ENCODE data around the gene TMEM63B. TPM values are rescaled to one million over a fixed set of nuclear protein-coding genes. Genes with fewer than 3 reads are reported as not detected.

Gene TMEM63B
- total RNA-seq, 5 donors from 2014 or later (not counting 1 experiment from before 2014, with no cell fraction given): 16.6 to 21.1 (median 19.3) TPM

DNA sequence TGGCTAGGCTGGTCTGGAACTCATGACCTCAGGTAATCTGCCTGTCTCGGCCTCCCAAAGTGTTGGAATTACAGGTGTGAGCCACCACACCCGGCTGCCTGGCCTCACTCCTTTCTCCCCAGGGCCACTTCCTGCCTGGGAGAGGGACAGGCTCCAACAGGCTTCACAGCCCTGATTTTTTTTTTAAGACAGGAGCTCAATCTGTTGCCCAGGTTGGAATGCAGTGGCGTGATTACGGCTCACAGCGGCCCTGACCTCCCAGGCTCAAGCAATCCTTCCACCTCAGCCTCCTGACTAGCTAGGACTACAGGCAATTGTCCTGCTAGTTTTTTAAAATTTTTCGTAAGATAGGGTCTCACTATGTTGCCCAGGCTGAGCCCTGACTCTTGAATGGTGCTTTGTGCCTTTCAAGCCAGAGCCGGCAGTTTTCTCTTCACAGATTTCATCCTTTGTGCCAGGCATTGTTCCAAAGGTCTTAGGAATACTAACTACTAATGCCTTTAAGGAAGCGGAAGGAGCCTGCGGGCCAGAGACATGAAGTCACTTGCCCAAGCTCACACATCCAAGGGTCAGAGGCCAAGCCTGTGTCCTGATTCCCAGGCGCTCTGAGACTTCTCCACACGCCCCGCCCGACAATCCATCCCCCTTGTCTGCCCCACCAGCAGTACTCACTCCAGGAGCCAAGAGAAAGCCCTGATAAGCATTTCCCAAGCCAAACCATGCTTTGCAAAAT lies 50.5 kb downstream of the TMEM63B start:
- ATAC-seq (replicated peaks in 1 of 4) (no peak), DNase-seq (no peak)
- POLR2A ChIA-PET: no interaction called here
- CTCF ChIA-PET: interaction anchor here (0.5 to 0.7 kb wide), 2 partner anchors 17 to 142 kb away, joined by 3 read pairs; no protein-coding TSS in a partner anchor
- peaks cover 6 to 16% (median 7%) of the 10 kb centered on the region in 3 donors for H3K4me1 Mint-ChIP-seq
- H3K36me3 Mint-ChIP-seq: no peaks in the 10 kb centered on the region
- H3K27ac Mint-ChIP-seq: no peak overlapping the region
- Histone ChIP-seq H3K9me3 (no peaks in the 10 kb centered on the region), H3K27me3 (replicated peaks in 1 of 2; ENCODE audit: control insufficient read depth in 2 of 2, extremely low read depth in 1 of 2, insufficient read depth in 2 of 2, low read length in 1 of 2) (peaks cover 0 to 18% of the 10 kb centered on the region in 2 experiments), H3K4me3 (ENCODE audit: control insufficient read depth in 1 of 2, extremely low read depth in 1 of 2, low read length in 1 of 2) (no peak overlapping the region), H3K4me1 (ENCODE audit: control insufficient read depth in 1 of 2, extremely low read depth in 1 of 2, insufficient read depth in 2 of 2, low read length in 2 of 2) (peaks cover 0 to 13% of the 10 kb centered on the region in 2 experiments), H3K36me3 (ENCODE audit: control insufficient read depth in 2 of 2, extremely low read depth in 1 of 2, insufficient read depth in 1 of 2, low read length in 1 of 2) (no peaks in the 10 kb centered on the region), H3K27ac (ENCODE audit: low read length) (no peak overlapping the region)
- peaks cover 0 to 3% of the 10 kb centered on the region in 2 donors for H3K27me3 Mint-ChIP-seq
- H3K4me3 Mint-ChIP-seq: peak overlapping the region in 1 of 3 donors; percentile 46
- H3K9me3 Mint-ChIP-seq: no peaks in the 10 kb centered on the region
- WGBS (ENCODE audit: insufficient coverage): 99% methylated on average over 10 of the region's 13 CpGs

DNA sequence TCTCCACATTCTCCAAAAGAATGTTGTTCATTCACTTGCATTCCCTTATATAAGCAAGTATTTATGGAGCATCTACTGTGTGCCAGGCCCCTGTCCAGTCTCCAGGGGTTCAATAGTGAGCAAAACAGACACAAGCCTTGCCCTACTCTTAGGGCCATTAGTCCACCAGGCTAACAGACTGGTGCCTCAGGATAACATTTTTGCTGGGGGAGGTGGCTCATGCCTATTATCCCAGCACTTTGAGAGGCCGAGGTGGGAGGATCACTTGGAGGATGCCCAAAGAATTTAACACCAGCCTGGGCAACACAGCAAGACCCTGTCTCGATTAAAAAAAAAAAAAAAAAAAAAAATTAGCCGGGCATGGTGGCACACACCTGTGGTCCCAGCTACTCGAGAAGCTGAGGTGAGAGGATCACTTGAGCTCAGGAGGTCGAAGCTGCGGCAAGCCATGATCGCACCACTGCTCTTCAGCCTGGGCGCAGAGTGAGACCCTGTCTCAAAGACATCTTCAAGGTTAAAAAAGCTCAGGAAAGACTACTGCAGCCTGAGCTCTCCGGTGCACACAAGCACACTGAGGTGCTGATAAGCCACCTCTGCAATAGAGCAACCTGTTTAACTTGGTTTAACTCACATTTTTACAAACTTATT lies 51.2 kb downstream of the TMEM63B start:
- Histone ChIP-seq H3K27me3 (replicated peaks in 1 of 2; ENCODE audit: control insufficient read depth in 2 of 2, extremely low read depth in 1 of 2, insufficient read depth in 2 of 2, low read length in 1 of 2) (peaks cover 0 to 16% of the 10 kb centered on the region in 2 experiments), H3K36me3 (ENCODE audit: control insufficient read depth in 2 of 2, extremely low read depth in 1 of 2, insufficient read depth in 1 of 2, low read length in 1 of 2) (no peaks in the 10 kb centered on the region), H3K9me3 (no peaks in the 10 kb centered on the region), H3K27ac (ENCODE audit: low read length) (no peak overlapping the region), H3K4me3 (ENCODE audit: control insufficient read depth in 1 of 2, extremely low read depth in 1 of 2, low read length in 1 of 2) (no peak overlapping the region), H3K4me1 (ENCODE audit: control insufficient read depth in 1 of 2, extremely low read depth in 1 of 2, insufficient read depth in 2 of 2, low read length in 2 of 2) (peaks cover 0 to 12% of the 10 kb centered on the region in 2 experiments)
- Mint-ChIP-seq H3K4me3 (no peak overlapping the region), H3K4me1 (peaks cover 6 to 16% (median 7%) of the 10 kb centered on the region in 3 donors), H3K9me3 (no peaks in the 10 kb centered on the region), H3K36me3 (no peaks in the 10 kb centered on the region), H3K27ac (no peak overlapping the region), H3K27me3 (peaks cover 0 to 3% of the 10 kb centered on the region in 2 donors)
- ATAC-seq (replicated peaks in 1 of 4): no peak
- 83% methylated on average over 7 of the region's 9 CpGs for WGBS (ENCODE audit: insufficient coverage)
- DNase-seq: no peak
- CTCF ChIA-PET: interaction anchor here in 1 of 2 donors (0.7 kb wide), 1 partner anchor 159 kb away, joined by 7 read pairs; no protein-coding TSS in a partner anchor
- POLR2A ChIA-PET: interaction anchor here in 1 of 2 donors (0.7 kb wide), 1 partner anchor 662 kb away, joined by 3 read pairs; no protein-coding TSS in a partner anchor

DNA sequence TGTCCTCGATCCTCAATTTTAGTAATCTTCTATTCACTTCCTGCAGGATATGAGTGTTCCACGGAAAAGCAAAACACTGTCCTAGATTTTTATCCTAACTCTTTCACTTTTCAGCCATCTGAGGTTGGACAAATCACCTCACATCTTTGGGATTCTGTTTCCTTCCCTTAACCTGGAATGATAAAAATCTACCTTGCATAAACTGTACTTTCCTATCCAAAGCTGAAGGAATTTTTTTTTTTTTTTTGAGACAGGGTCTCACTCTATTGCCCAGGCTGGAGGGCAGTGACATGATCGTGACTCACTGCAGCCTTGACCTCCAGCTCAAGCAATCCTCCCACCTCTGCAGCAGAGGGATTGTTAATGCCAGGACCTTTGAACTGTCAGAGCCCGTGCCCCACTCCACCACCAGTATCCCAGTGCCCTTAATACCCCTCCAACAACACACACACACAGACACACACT lies 51.8 kb downstream of the TMEM63B start:
- CTCF ChIA-PET: interaction anchor here in 1 of 2 donors (0.7 kb wide), 1 partner anchor 159 kb away, joined by 7 read pairs; no protein-coding TSS in a partner anchor
- H3K36me3 Mint-ChIP-seq: no peaks in the 10 kb centered on the region
- no peak overlapping the region for H3K4me3 Mint-ChIP-seq
- Histone ChIP-seq H3K27me3 (replicated peaks in 1 of 2; ENCODE audit: control insufficient read depth in 2 of 2, extremely low read depth in 1 of 2, insufficient read depth in 2 of 2, low read length in 1 of 2) (peaks cover 0 to 22% of the 10 kb centered on the region in 2 experiments), H3K9me3 (no peaks in the 10 kb centered on the region), H3K4me1 (ENCODE audit: control insufficient read depth in 1 of 2, extremely low read depth in 1 of 2, insufficient read depth in 2 of 2, low read length in 2 of 2) (peaks cover 0 to 12% of the 10 kb centered on the region in 2 experiments), H3K36me3 (ENCODE audit: control insufficient read depth in 2 of 2, extremely low read depth in 1 of 2, insufficient read depth in 1 of 2, low read length in 1 of 2) (no peaks in the 10 kb centered on the region), H3K4me3 (ENCODE audit: control insufficient read depth in 1 of 2, extremely low read depth in 1 of 2, low read length in 1 of 2) (no peak overlapping the region), H3K27ac (ENCODE audit: low read length) (no peak overlapping the region)
- H3K9me3 Mint-ChIP-seq: no peaks in the 10 kb centered on the region
- H3K27me3 Mint-ChIP-seq: no peaks in the 10 kb centered on the region
- H3K4me1 Mint-ChIP-seq: peaks cover 6 to 16% (median 7%) of the 10 kb centered on the region in 3 donors
- DNase-seq (no peak), ATAC-seq (replicated peaks in 1 of 4) (no peak)
- WGBS (ENCODE audit: insufficient coverage): 68% methylated on average over 2 of the region's 4 CpGs
- POLR2A ChIA-PET: interaction anchor here in 1 of 2 donors (0.7 kb wide), 1 partner anchor 663 kb away, joined by 3 read pairs; no protein-coding TSS in a partner anchor
- H3K27ac Mint-ChIP-seq: no peak overlapping the region

DNA sequence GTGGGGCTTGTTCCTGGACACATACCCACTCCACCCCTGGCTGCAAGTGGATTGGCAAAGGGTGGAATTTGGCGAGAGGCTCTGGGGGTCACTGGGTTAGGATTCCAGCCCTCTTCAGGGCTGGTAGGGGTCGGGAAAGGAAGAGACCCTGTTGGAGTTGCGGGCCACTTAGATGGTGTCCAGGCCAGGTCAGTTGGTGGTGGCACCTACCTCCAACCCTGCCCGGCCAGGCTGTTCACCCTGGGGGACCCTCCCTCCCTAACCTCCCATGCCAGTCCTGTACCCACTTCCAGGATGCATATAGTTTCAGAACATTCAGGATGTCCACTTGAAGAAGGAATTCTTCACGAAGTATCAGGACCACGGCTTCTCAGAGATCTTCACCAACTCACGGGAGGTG lies 52.3 kb downstream of the TMEM63B start:
- POLR2A ChIA-PET: interaction anchor here in 1 of 2 donors (0.6 kb wide), 1 partner anchor 89 kb away, joined by 13 read pairs; no protein-coding TSS in a partner anchor

DNA sequence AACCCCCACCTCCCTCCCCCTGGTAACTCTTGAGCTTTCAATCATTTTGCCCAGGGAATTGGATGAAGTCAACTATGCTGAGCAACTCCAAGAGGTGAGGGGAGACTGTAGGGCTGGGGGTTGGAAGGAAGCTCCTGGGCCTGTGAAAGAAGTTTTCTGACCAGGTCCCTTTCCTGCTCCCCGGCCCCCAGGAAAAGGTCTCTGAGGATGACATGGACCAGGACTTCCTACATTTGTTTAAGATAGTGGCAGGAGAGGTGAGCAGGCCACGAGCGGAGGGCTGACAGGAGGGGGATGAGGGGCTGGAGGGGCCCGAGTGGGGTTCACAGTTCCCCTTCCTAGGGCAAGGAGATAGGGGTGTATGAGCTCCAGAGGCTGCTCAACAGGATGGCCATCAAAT lies 53.1 kb downstream of the TMEM63B start:
- no CpG with 5 or more reads among the region's 4 CpGs for WGBS (ENCODE audit: insufficient coverage)
- ChIA-PET POLR2A (interaction anchor here in 1 of 2 donors (0.6 kb wide), 1 partner anchor 88 kb away, joined by 13 read pairs; no protein-coding TSS in a partner anchor), CTCF (interaction anchor here in 1 of 2 donors (0.7 kb wide), 1 partner anchor 84 kb away, joined by 3 read pairs; no protein-coding TSS in a partner anchor)
- peaks cover 0 to 2% of the 10 kb centered on the region in 2 donors for H3K27me3 Mint-ChIP-seq
- H3K27me3 ChIP-seq (replicated peaks in 1 of 2; ENCODE audit: control insufficient read depth in 2 of 2, extremely low read depth in 1 of 2, insufficient read depth in 2 of 2, low read length in 1 of 2): peaks cover 0 to 27% of the 10 kb centered on the region in 2 experiments
- H3K4me1 ChIP-seq (ENCODE audit: control insufficient read depth in 1 of 2, extremely low read depth in 1 of 2, insufficient read depth in 2 of 2, low read length in 2 of 2): peaks cover 0 to 13% of the 10 kb centered on the region in 2 experiments
- no peak overlapping the region for H3K27ac ChIP-seq (ENCODE audit: low read length)
- no peak for ATAC-seq (replicated peaks in 1 of 4)
- H3K4me3 Mint-ChIP-seq: no peak overlapping the region
- H3K36me3 ChIP-seq (ENCODE audit: control insufficient read depth in 2 of 2, extremely low read depth in 1 of 2, insufficient read depth in 1 of 2, low read length in 1 of 2): no peaks in the 10 kb centered on the region
- H3K27ac Mint-ChIP-seq: no peak overlapping the region
- no peak overlapping the region for H3K4me3 ChIP-seq (ENCODE audit: control insufficient read depth in 1 of 2, extremely low read depth in 1 of 2, low read length in 1 of 2)
- DNase-seq: no peak
- peaks cover 10 to 16% (median 11%) of the 10 kb centered on the region in 3 donors for H3K4me1 Mint-ChIP-seq
- no peaks in the 10 kb centered on the region for H3K9me3 Mint-ChIP-seq
- H3K9me3 ChIP-seq: no peaks in the 10 kb centered on the region
- no peaks in the 10 kb centered on the region for H3K36me3 Mint-ChIP-seq

More for the DNA sequence above, 52.3 kb downstream of the TMEM63B start:
- H3K4me1 ChIP-seq (ENCODE audit: control insufficient read depth in 1 of 2, extremely low read depth in 1 of 2, insufficient read depth in 2 of 2, low read length in 2 of 2): peaks cover 0 to 12% of the 10 kb centered on the region in 2 experiments
- H3K9me3 ChIP-seq: no peaks in the 10 kb centered on the region
- Mint-ChIP-seq H3K36me3 (no peaks in the 10 kb centered on the region), H3K9me3 (no peaks in the 10 kb centered on the region), H3K27ac (no peak overlapping the region), H3K27me3 (no peaks in the 10 kb centered on the region), H3K4me1 (peaks cover 6 to 16% (median 7%) of the 10 kb centered on the region in 3 donors), H3K4me3 (no peak overlapping the region)
- WGBS (ENCODE audit: insufficient coverage): 90% methylated on average over 2 of the region's 7 CpGs
- no peak overlapping the region for H3K4me3 ChIP-seq (ENCODE audit: control insufficient read depth in 1 of 2, extremely low read depth in 1 of 2, low read length in 1 of 2)
- no peak overlapping the region for H3K27ac ChIP-seq (ENCODE audit: low read length)
- no peak for DNase-seq
- no peak for ATAC-seq (replicated peaks in 1 of 4)
- peaks cover 0 to 25% of the 10 kb centered on the region in 2 experiments for H3K27me3 ChIP-seq (replicated peaks in 1 of 2; ENCODE audit: control insufficient read depth in 2 of 2, extremely low read depth in 1 of 2, insufficient read depth in 2 of 2, low read length in 1 of 2)
- CTCF ChIA-PET: no interaction called here
- no peaks in the 10 kb centered on the region for H3K36me3 ChIP-seq (ENCODE audit: control insufficient read depth in 2 of 2, extremely low read depth in 1 of 2, insufficient read depth in 1 of 2, low read length in 1 of 2)

DNA sequence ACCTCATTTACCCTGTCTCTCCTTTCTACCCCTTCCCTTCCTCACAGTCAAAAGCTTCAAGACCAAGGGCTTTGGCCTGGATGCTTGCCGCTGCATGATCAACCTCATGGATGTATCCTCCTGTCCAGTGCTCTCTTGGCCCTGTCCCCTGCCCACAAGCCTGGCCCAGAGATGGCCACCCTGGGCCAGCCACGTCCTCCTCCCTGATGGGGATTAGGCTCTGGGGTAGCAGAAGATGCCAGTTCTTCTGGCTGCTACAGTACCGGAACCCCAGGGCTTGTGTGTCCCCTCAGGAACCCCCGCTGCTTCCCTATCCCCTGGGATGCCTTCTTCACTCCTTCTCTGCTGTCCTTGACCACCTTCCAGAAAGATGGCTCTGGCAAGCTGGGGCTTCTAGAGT lies 53.5 kb downstream of the TMEM63B start:
- Histone ChIP-seq H3K27ac (ENCODE audit: low read length) (no peak overlapping the region), H3K4me1 (ENCODE audit: control insufficient read depth in 1 of 2, extremely low read depth in 1 of 2, insufficient read depth in 2 of 2, low read length in 2 of 2) (peaks cover 1 to 16% of the 10 kb centered on the region in 2 experiments), H3K36me3 (ENCODE audit: control insufficient read depth in 2 of 2, extremely low read depth in 1 of 2, insufficient read depth in 1 of 2, low read length in 1 of 2) (no peaks in the 10 kb centered on the region), H3K4me3 (ENCODE audit: control insufficient read depth in 1 of 2, extremely low read depth in 1 of 2, low read length in 1 of 2) (no peak overlapping the region), H3K27me3 (replicated peaks in 1 of 2; ENCODE audit: control insufficient read depth in 2 of 2, extremely low read depth in 1 of 2, insufficient read depth in 2 of 2, low read length in 1 of 2) (peaks cover 0 to 25% of the 10 kb centered on the region in 2 experiments), H3K9me3 (no peaks in the 10 kb centered on the region)
- Mint-ChIP-seq H3K9me3 (no peaks in the 10 kb centered on the region), H3K27me3 (peaks cover 0 to 4% of the 10 kb centered on the region in 2 donors), H3K4me1 (peaks cover 12 to 17% (median 16%) of the 10 kb centered on the region in 3 donors), H3K36me3 (no peaks in the 10 kb centered on the region), H3K27ac (no peak overlapping the region), H3K4me3 (no peak overlapping the region)
- DNase-seq (no peak), ATAC-seq (replicated peaks in 1 of 4) (no peak)
- CTCF ChIA-PET: interaction anchor here in 1 of 2 donors (0.7 kb wide), 1 partner anchor 85 kb away, joined by 3 read pairs; no protein-coding TSS in a partner anchor
- WGBS (ENCODE audit: insufficient coverage): 88% methylated on average over 1 of the region's 4 CpGs
- POLR2A ChIA-PET: no interaction called here
